Stimulated activated naive CD8-positive, alpha-beta T cell treated with anti-CD3 and anti-CD28 coated beads, Interleukin-15, amount 100 ng/mL, for 72 hours (primary cell): ENCODE data around the gene LAMC1.

ENCODE experiments used
- ATAC-seq: fragments of 150-1000 bp; cut with Tn5 transposase; 2 replicates; pipeline ENCODE4 v1.10.0; 2021; ENCODE audit warnings: mild to moderate bottlenecking, moderate library complexity
- DNase-seq, 2 donors: peaks; one replicate each; pipeline ENCODE4 v3.0.0; 2021 to 2022
- H3K27ac Mint-ChIP-seq, 2 donors: one replicate each; pipeline ENCODE4 v1.8.0; 2022; ENCODE audit warnings: mild to moderate bottlenecking in 2 of 2, mixed read lengths in 2 of 2, moderate library complexity in 2 of 2
- H3K27me3 Mint-ChIP-seq: one replicate; pipeline ENCODE4 v1.8.0; 2022; ENCODE audit warnings: mixed read lengths
- H3K4me1 Mint-ChIP-seq: one replicate; pipeline ENCODE4 v1.8.0; 2022; ENCODE audit warnings: mild to moderate bottlenecking, mixed read lengths
- H3K4me3 Mint-ChIP-seq, 2 donors: one replicate each; pipeline ENCODE4 v1.8.0; 2022; ENCODE audit warnings: mild to moderate bottlenecking in 2 of 2, mixed read lengths in 2 of 2, moderate library complexity in 1 of 2
- H3K9me3 Mint-ChIP-seq, 2 donors: one replicate each; pipeline ENCODE4 v1.8.0; 2022; ENCODE audit warnings: mixed read lengths in 2 of 2

The LAMC1 gene

DNA sequence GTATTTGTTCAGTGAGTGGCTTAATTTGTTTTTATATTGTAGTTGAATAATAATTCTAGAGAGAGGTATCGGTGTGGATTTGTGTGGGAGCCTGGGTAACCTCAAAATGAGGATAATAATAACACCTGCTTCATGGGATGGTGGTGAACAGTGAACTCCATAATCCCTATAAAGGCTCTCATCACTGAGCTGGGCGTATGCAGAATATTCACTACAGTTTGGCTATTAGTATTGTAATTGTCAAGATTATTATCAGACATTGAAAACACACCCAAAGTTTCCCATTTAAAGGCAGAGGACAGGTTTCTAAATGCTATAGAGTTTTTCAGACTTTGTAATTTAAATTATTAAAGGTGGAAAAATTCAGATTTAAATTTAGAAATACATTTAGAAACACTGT is 155.8 kb downstream of the LAMC1 start:
- Mint-ChIP-seq H3K27ac (no peak overlapping the region), H3K4me1 (peaks cover 12% of the 10 kb centered on the region), H3K27me3 (no peaks in the 10 kb centered on the region), H3K4me3 (no peak overlapping the region), H3K9me3 (peaks cover 0 to 4% of the 10 kb centered on the region in 2 donors)
- DNase-seq: no peak
- ATAC-seq: no peak

DNA sequence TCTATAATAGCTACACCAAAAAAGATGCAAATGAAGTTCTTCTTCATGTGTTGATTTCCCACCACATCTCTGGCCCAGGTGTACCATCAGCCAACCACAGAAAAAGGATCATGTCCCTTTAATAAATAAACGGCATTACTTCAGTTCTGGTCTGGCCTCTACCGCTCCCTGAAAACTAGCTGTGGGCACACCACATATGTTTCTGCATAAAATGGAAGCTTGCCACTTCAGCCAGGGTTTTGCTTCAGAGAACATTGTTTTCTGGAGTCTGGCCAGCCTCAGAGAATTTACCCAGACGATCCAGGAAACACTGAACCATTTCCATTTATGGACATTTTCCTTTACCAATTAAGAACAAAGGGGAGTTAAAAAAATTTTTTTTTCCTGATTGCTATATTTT is 157.0 kb downstream of the LAMC1 start:
- ATAC-seq: no peak
- Mint-ChIP-seq H3K27me3 (no peaks in the 10 kb centered on the region), H3K9me3 (no peaks in the 10 kb centered on the region), H3K4me1 (peaks cover 12% of the 10 kb centered on the region), H3K27ac (no peak overlapping the region), H3K4me3 (peak overlapping the region in 1 of 2 donors; percentile 20)
- no peak for DNase-seq

- H3K27me3 Mint-ChIP-seq: peaks cover 3% of the 10 kb centered on the region
- H3K4me3 Mint-ChIP-seq: peak overlapping the region in 1 of 2 donors; percentile 20
- H3K4me1 Mint-ChIP-seq: peaks cover 14% of the 10 kb centered on the region
- DNase-seq (peak in 1 of 2 donors; percentile 24), ATAC-seq (peak; percentile 74)
- no peaks in the 10 kb centered on the region for H3K9me3 Mint-ChIP-seq
- H3K27ac Mint-ChIP-seq: no peak overlapping the region
Observed at GRCh38 chr1:183180634-183181056, 157.4 kb downstream of the LAMC1 start.

- ATAC-seq: peak; percentile 85
- Mint-ChIP-seq H3K4me3 (peak within 1 kb of the TSS; percentile 50 to 72), H3K4me1 (peaks cover 15% of the 10 kb centered on the region), H3K27me3 (peaks cover 43% of the 10 kb centered on the region), H3K9me3 (no peaks in the 10 kb centered on the region), H3K27ac (peak within 1 kb of the TSS; percentile 37 to 78)
- peak; percentile 8 to 17 for DNase-seq
Observed at GRCh38 chr1:183185941-183186490, 162.8 kb downstream of the LAMC1 start, which contains the start of gene LAMC2. LAMC2 (plus strand) TSS chr1:183186264; CDS start chr1:183186353, 89 bp downstream.

GRCh38 chr1:183186841-183187240 is 163.6 kb downstream of the LAMC1 start:
- Mint-ChIP-seq H3K9me3 (no peaks in the 10 kb centered on the region), H3K27me3 (peaks cover 43% of the 10 kb centered on the region), H3K4me1 (peaks cover 13% of the 10 kb centered on the region), H3K27ac (no peak overlapping the region), H3K4me3 (no peak overlapping the region)
- no peak for ATAC-seq
- no peak for DNase-seq

DNA sequence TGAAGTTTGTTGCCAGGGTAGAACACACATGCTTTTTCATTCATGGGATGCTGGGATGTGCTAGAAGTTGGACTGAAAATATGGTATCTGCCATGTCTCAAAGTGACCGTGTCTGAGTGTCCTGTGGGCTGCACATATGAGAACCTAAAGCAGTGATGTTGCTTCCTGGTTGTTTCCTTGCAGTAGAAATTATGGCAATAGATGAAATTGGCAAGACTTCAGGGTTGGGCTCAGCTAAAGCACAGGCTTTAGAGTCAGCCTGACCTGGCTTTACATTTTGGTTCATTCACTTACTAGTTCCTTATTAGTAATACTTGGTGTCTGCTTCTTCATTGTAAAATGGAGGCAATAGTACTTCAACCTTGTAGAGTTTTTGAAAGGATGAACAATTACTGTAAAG is 165.0 kb downstream of the LAMC1 start:
- Mint-ChIP-seq H3K4me1 (peaks cover 13% of the 10 kb centered on the region), H3K4me3 (no peak overlapping the region), H3K27ac (no peak overlapping the region), H3K27me3 (peaks cover 43% of the 10 kb centered on the region), H3K9me3 (no peaks in the 10 kb centered on the region)
- DNase-seq (no peak), ATAC-seq (no peak)

DNA sequence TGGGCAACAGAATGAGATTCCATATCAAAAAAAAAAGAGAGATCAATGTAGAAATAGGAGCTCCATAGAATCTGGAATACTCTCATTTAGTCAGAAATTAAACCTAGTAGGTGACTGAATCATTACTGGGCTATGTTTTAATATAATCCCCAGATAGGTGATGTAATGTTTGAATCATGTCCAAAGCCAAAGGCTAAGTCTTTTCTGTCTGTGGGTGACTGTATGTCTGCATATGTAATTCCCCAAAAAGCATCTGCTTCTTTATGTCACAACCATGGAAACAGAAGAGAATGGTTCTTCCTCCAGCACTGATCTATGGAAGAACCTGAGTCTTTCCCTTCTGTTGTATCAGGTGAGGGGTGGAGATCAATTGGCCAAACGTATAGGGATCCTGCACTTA is 168.6 kb downstream of the LAMC1 start:
- no peaks in the 10 kb centered on the region for H3K9me3 Mint-ChIP-seq
- H3K27ac Mint-ChIP-seq: no peak overlapping the region
- H3K4me1 Mint-ChIP-seq: peaks cover 12% of the 10 kb centered on the region
- no peak for DNase-seq
- peaks cover 33% of the 10 kb centered on the region for H3K27me3 Mint-ChIP-seq
- H3K4me3 Mint-ChIP-seq: no peak overlapping the region
- no peak for ATAC-seq

DNA sequence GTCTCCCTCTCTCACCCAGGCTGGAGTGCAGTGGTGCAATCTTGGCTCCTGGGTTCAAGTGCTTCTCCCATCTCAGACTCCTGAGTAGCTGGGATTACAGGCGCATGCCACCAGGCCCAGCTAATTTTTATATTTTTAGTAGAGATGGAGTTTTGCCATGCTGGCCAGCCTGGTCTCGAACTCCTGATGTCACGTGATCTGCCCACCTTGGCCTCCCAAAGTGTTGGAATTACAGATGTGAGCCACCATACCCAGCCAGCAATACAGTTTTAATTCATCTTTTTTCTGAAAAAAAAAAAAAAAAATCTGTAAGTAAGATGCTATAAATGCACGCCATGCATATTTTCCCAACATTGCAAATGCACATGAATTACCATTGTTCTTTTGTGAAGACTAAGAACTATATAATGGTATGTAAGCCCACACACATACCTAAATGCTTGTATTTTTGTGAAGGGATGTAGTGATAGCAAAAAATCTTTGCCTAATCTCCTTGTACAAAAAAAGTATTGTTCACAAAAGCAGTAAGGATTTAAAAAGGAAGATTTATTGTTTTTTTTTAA is 170.8 kb downstream of the LAMC1 start:
- DNase-seq: no peak
- Mint-ChIP-seq H3K27me3 (peaks cover 32% of the 10 kb centered on the region), H3K9me3 (no peaks in the 10 kb centered on the region), H3K4me1 (peaks cover 12% of the 10 kb centered on the region), H3K4me3 (no peak overlapping the region), H3K27ac (no peak overlapping the region)
- ATAC-seq: no peak

- ATAC-seq (peak; percentile 96), DNase-seq (peak; percentile 15 to 28)
- no peaks in the 10 kb centered on the region for H3K9me3 Mint-ChIP-seq
- peaks cover 12% of the 10 kb centered on the region for H3K4me1 Mint-ChIP-seq
- H3K27me3 Mint-ChIP-seq: peaks cover 26% of the 10 kb centered on the region
- H3K27ac Mint-ChIP-seq: peak overlapping the region in 1 of 2 donors; percentile 10
- H3K4me3 Mint-ChIP-seq: peak overlapping the region; percentile 1 to 39
Observed at GRCh38 chr1:183194527-183195141, 171.4 kb downstream of the LAMC1 start.

DNA sequence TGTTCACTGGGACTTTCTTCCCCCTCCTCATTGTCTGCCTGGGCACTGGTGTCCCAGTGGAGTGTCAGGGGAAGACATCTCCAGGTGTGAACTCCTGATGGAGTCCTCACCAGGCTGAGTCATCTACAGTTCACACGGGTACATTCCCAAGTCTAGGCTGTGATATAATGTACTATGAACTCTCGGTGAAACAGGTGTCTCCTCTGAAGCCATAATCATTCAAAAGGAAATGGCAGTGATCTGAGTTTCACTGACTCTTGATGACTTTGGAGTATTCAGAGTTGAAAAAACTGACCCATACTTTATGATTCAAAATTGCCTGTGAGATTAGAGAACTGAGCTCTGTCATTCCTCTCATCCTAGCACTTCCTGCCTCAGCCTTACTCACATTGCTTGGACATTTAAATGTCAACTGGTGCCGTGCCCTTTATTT is 171.9 kb downstream of the LAMC1 start:
- Mint-ChIP-seq H3K27me3 (peaks cover 25% of the 10 kb centered on the region), H3K4me3 (peak overlapping the region; percentile 1 to 39), H3K9me3 (no peaks in the 10 kb centered on the region), H3K4me1 (peaks cover 12% of the 10 kb centered on the region), H3K27ac (peak overlapping the region in 1 of 2 donors; percentile 10)
- no peak for DNase-seq
- peak; percentile 60 for ATAC-seq
